Hematopoietic multipotent progenitor cell (in vitro differentiated cells): ENCODE measurements around the gene LRRC3C. TPM values are rescaled to one million over a fixed set of nuclear protein-coding genes. Genes with fewer than 3 reads are reported as not detected.

Experiments used
- DNase-seq, 3 donors: peaks; one replicate each; pipeline ENCODE4 v3.0.0-alpha.2; 2011 to 2015; ENCODE audit warnings: low read depth in 2 of 3, low spot score in 2 of 3
- total RNA-seq: library from RNA; depleted of rRNA; stranded (reverse); fragments of >200 nt; gene quantifications from one replicate; pipeline ENCODE4 v1.2.3, GENCODE V29; 2012

Gene LRRC3C
- total RNA-seq, 1 donor, result under 0.01 TPM

- DNase-seq, result no peak
These were observed 46.0 kb downstream of the LRRC3C start for GRCh38 chr17:39973496-39973895.

GRCh38 chr17:39974433-39974832 is 46.9 kb downstream of the LRRC3C start:
- no peak for DNase-seq

GRCh38 chr17:39975801-39976200 is 48.3 kb downstream of the LRRC3C start:
- DNase-seq, result no peak

- DNase-seq, result no peak
These were observed 51.6 kb downstream of the LRRC3C start for GRCh38 chr17:39979016-39979670.

GRCh38 chr17:39979893-39980350 is 52.4 kb downstream of the LRRC3C start:
- peak in 1 of 3 donors; percentile 67 for DNase-seq

GRCh38 chr17:39980351-39981206 is 53.0 kb downstream of the LRRC3C start, which contains the start of gene PSMD3:
Gene PSMD3, plus strand, starts transcription at chr17:39980807. Its CDS starts 164 bp downstream, at chr17:39980971.
- peak; percentile 96 to 100 (median 100) for DNase-seq

- DNase-seq, result peak in 2 of 3 donors; percentile 14 to 32
These were observed 53.7 kb downstream of the LRRC3C start for GRCh38 chr17:39981207-39981741.

- DNase-seq, result no peak
These were observed 54.3 kb downstream of the LRRC3C start for GRCh38 chr17:39981766-39982375.

GRCh38 chr17:39988206-39988810 is 60.8 kb downstream of the LRRC3C start:
- DNase-seq, result no peak

- no peak for DNase-seq
These were observed 66.9 kb downstream of the LRRC3C start for GRCh38 chr17:39994448-39994847.

Other genes with a start within 250 kb of the LRRC3C start
- gene PGAP3, start 239.7 kb upstream of the LRRC3C start, total RNA-seq, result 27.7 TPM
- 7.5 TPM for gene ERBB2, start 227.7 kb upstream of the LRRC3C start, total RNA-seq
- 16.7 TPM for gene MIEN1, start 197.2 kb upstream of the LRRC3C start, total RNA-seq
- not detected for gene GRB7, start 189.8 kb upstream of the LRRC3C start, total RNA-seq
- gene IKZF3, start 63.4 kb upstream of the LRRC3C start, total RNA-seq, result 0.81 TPM
- not detected for gene ZPBP2, start 59.5 kb upstream of the LRRC3C start, total RNA-seq
- gene GSDMB, start 9.1 kb upstream of the LRRC3C start, total RNA-seq, result 2.2 TPM
- 39.3 TPM for gene ORMDL3, start 131 bp upstream of the LRRC3C start, total RNA-seq
- gene GSDMA, start 35.3 kb downstream of the LRRC3C start, total RNA-seq, result not detected
- gene PSMD3, start 53.1 kb downstream of the LRRC3C start, total RNA-seq, result 120 TPM
- gene CSF3, start 87.7 kb downstream of the LRRC3C start, total RNA-seq, result under 0.01 TPM
- 96.9 TPM for gene MED24, start 126.7 kb downstream of the LRRC3C start, total RNA-seq
- gene THRA, start 135.2 kb downstream of the LRRC3C start, total RNA-seq, result 31.0 TPM
- gene NR1D1, start 172.9 kb downstream of the LRRC3C start, total RNA-seq, result 1.6 TPM
- gene MSL1, start 194.2 kb downstream of the LRRC3C start, total RNA-seq, result 31.8 TPM
- gene CASC3, start 212.8 kb downstream of the LRRC3C start, total RNA-seq, result 38.8 TPM
- 1.1 TPM for gene RAPGEFL1, start 249.7 kb downstream of the LRRC3C start, total RNA-seq